Hepatocyte (in vitro differentiated cells): ENCODE results near the gene SAP30BP. TPM values are rescaled to one million over a fixed set of nuclear protein-coding genes. Genes with fewer than 3 reads are reported as not detected.
A peak's percentile ranks its signal among the peaks of the same experiment; 100 is the strongest.

Experiments used
- DNase-seq: peaks from one replicate; pipeline ENCODE4 v3.0.0-alpha.2; 2016; ENCODE audit warnings: low spot score
- H2AFZ ChIP-seq: fragments of 200-600 bp; sonication (generic); 2 replicates; pipeline ENCODE4 v1.6.0; 2016; ENCODE audit warnings: antibody characterized with exemption, mild to moderate bottlenecking
- H3K27ac ChIP-seq: fragments of 200-600 bp; sonication (generic); 2 replicates; pipeline ENCODE4 v1.5.1; 2016; ENCODE audit warnings: mild to moderate bottlenecking
- H3K27me3 ChIP-seq: fragments of 200-600 bp; sonication (generic); 2 replicates; pipeline ENCODE4 v1.6.1; 2016
- H3K36me3 ChIP-seq: fragments of 200-600 bp; sonication (generic); replicated peaks from 2 replicates; pipeline ENCODE4 v1.5.1; 2016; ENCODE audit warnings: low read depth; ENCODE audit not compliant: insufficient read depth
- H3K4me1 ChIP-seq: fragments of 200-600 bp; sonication (generic); 2 replicates; pipeline ENCODE4 v1.5.1; 2016; ENCODE audit warnings: mild to moderate bottlenecking, moderate library complexity; ENCODE audit not compliant: insufficient read depth
- H3K4me2 ChIP-seq: fragments of 200-600 bp; sonication (generic); 2 replicates; pipeline ENCODE4 v1.6.0; 2016
- H3K4me3 ChIP-seq: fragments of 200-600 bp; sonication (generic); 2 replicates; pipeline ENCODE4 v1.5.1; 2016; ENCODE audit warnings: mild to moderate bottlenecking
- H3K79me2 ChIP-seq: fragments of 200-600 bp; sonication (generic); 2 replicates; pipeline ENCODE4 v1.6.0; 2017; ENCODE audit warnings: mild to moderate bottlenecking
- H3K9me2 ChIP-seq: fragments of 200-600 bp; sonication (generic); replicated peaks from 2 replicates; pipeline ENCODE4 v1.6.0; 2017; ENCODE audit warnings: mild to moderate bottlenecking; ENCODE audit not compliant: insufficient read depth
- H3K9me3 ChIP-seq: fragments of 200-600 bp; sonication (generic); 2 replicates; pipeline ENCODE4 v1.5.1; 2016; ENCODE audit warnings: low read depth, mild to moderate bottlenecking
- H4K20me1 ChIP-seq: fragments of 200-600 bp; sonication (generic); 2 replicates; pipeline ENCODE4 v1.6.0; 2016; ENCODE audit warnings: mild to moderate bottlenecking; ENCODE audit not compliant: insufficient read depth, poor library complexity, severe bottlenecking
- EZH2 ChIP-seq: fragments of 200-600 bp; sonication (generic); IDR thresholded peaks from 2 replicates; pipeline ENCODE4 v1.6.1; 2016; ENCODE audit warnings: antibody characterized with exemption, mild to moderate bottlenecking, borderline replicate concordance
- EZH2phosphoT487 ChIP-seq: fragments of 200-600 bp; sonication (generic); IDR thresholded peaks from one replicate; pipeline ENCODE4 v1.6.1; 2018; ENCODE audit warnings: antibody characterized with exemption, mild to moderate bottlenecking, low read depth, moderate library complexity; ENCODE audit not compliant: unreplicated experiment, severe bottlenecking
- WGBS: methylation state at CpG from one replicate; pipeline ENCODE4 v1.1.6; 2016; ENCODE audit warnings: low lambda C conversion rate; ENCODE audit errors: missing lambda C conversion rate; 5-methylcytosine and 5-hydroxymethylcytosine counted together
- polyA plus RNA-seq: library from polyadenylated mRNA; unstranded; fragments of >200 nt; fragmentation: Nextera tagmentation; extraction: Ambion mirVana; gene quantifications from 2 replicates; pipeline ENCODE4 v1.2.1, GENCODE V29; 2016
- total RNA-seq: library from RNA; depleted of rRNA; stranded (reverse); fragments of >200 nt; gene quantifications from 2 replicates; pipeline ENCODE4 v1.2.3, GENCODE V29; 2014
- TF ChIP-seq, protein P1 (sequence below): fragments of 200-600 bp; sonication (generic); IDR thresholded peaks from 2 replicates; pipeline ENCODE4 v1.5.1; 2016; ENCODE audit warnings: antibody characterized with exemption, mild to moderate bottlenecking; ENCODE audit not compliant: poor library complexity

SAP30BP gene
- total and polyA plus RNA-seq, 2 experiments from 2014 or later = 67.5 to 89.9 TPM

DNA sequence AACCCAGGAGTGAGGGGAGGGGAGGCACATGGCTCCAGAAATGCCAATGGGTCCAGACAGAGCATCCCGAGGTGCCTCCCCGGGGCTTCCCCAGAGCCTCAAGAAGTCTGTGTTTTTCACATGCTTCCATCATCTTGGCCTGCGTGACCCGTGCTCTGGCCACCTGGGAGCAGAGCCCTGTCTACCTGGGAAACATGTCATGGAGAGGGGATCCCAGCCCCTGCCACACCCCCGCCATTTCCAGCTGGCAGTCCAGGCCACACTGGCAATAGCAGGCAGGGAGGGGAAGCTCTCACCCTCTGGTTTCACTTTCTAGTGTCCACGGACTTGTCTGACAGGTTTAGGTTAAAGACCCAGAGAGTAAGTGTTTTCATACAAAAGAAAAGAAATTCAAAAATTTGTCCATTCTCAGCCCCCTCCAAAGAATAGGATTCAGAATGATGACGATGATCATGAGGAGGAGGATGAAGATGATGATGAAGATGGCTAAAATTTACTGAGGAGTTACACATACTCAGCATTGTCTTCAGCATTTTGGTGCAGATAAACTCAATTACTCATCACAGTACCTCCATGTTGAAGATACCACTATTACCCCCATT lies 24.9 kb upstream of the SAP30BP start:
- no peak for DNase-seq
- H3K9me3 ChIP-seq = no peaks in the 10 kb centered on the region
- H2AFZ ChIP-seq = no peak overlapping the region
- peak overlapping the region; percentile 40 for H3K4me2 ChIP-seq
- H3K79me2 ChIP-seq = peaks cover 2% of the 10 kb centered on the region
- no peaks in the 10 kb centered on the region for H3K27me3 ChIP-seq
- H3K9me2 ChIP-seq = no peaks in the 10 kb centered on the region
- H3K27ac ChIP-seq = peak overlapping the region; percentile 100
- 84% methylated on average over 7 of the region's 7 CpGs for WGBS
- H4K20me1 ChIP-seq = no peaks in the 10 kb centered on the region
- H3K4me3 ChIP-seq = no peak overlapping the region
- peaks cover 38% of the 10 kb centered on the region for H3K4me1 ChIP-seq
- no peak for TF ChIP-seq EZH2
- TF ChIP-seq, protein P1, sequence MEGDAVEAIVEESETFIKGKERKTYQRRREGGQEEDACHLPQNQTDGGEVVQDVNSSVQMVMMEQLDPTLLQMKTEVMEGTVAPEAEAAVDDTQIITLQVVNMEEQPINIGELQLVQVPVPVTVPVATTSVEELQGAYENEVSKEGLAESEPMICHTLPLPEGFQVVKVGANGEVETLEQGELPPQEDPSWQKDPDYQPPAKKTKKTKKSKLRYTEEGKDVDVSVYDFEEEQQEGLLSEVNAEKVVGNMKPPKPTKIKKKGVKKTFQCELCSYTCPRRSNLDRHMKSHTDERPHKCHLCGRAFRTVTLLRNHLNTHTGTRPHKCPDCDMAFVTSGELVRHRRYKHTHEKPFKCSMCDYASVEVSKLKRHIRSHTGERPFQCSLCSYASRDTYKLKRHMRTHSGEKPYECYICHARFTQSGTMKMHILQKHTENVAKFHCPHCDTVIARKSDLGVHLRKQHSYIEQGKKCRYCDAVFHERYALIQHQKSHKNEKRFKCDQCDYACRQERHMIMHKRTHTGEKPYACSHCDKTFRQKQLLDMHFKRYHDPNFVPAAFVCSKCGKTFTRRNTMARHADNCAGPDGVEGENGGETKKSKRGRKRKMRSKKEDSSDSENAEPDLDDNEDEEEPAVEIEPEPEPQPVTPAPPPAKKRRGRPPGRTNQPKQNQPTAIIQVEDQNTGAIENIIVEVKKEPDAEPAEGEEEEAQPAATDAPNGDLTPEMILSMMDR = no peak
- no peak for TF ChIP-seq EZH2phosphoT487
- H3K36me3 ChIP-seq = no peaks in the 10 kb centered on the region

GRCh38 chr17:75642784-75643642 lies 24.1 kb upstream of the SAP30BP start:
- Histone ChIP-seq H3K27me3 (no peaks in the 10 kb centered on the region), H3K79me2 (peaks cover 6% of the 10 kb centered on the region), H4K20me1 (no peaks in the 10 kb centered on the region), H3K4me3 (no peak overlapping the region), H3K9me3 (no peaks in the 10 kb centered on the region), H3K4me1 (peaks cover 38% of the 10 kb centered on the region), H3K9me2 (no peaks in the 10 kb centered on the region), H3K36me3 (no peaks in the 10 kb centered on the region), H3K27ac (peak overlapping the region; percentile 100), H3K4me2 (peak overlapping the region; percentile 40), H2AFZ (no peak overlapping the region)
- WGBS = 79% methylated on average over 17 of the region's 17 CpGs
- TF ChIP-seq EZH2 = no peak
- TF ChIP-seq, protein P1 = no peak
- no peak for TF ChIP-seq EZH2phosphoT487
- DNase-seq = no peak

DNA sequence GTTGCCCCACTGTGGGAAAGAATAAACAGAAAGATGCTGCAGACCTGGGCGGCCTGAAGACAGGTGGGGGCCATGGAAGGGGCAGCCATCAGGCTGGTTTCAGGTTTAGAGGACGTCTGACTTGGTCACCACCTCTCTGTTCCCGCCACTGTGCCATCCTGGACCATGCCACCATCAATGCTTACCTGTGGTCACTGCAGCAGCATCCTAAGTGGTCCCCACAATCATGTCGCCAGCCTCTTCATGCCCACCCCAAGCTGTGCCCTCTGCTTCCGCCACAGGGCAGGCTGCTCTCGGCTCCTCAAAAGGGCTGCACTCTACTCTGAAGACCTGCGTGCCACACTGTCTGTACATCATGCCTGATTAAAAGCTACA lies 23.5 kb upstream of the SAP30BP start:
- H3K36me3 ChIP-seq = no peaks in the 10 kb centered on the region
- no peaks in the 10 kb centered on the region for H3K9me2 ChIP-seq
- no peak for DNase-seq
- no peak overlapping the region for H3K4me3 ChIP-seq
- 89% methylated on average over 7 of the region's 7 CpGs for WGBS
- peak overlapping the region; percentile 100 for H3K27ac ChIP-seq
- H3K27me3 ChIP-seq = no peaks in the 10 kb centered on the region
- H4K20me1 ChIP-seq = no peaks in the 10 kb centered on the region
- H3K9me3 ChIP-seq = no peaks in the 10 kb centered on the region
- no peak for TF ChIP-seq EZH2
- TF ChIP-seq, protein P1 = no peak
- TF ChIP-seq EZH2phosphoT487 = no peak
- peaks cover 8% of the 10 kb centered on the region for H3K79me2 ChIP-seq
- H3K4me2 ChIP-seq = no peak overlapping the region
- H2AFZ ChIP-seq = no peak overlapping the region
- peaks cover 38% of the 10 kb centered on the region for H3K4me1 ChIP-seq
